HepG2 (cell line): ENCODE results near the gene CACNA2D3. TPM values are rescaled to one million over a fixed set of nuclear protein-coding genes. Genes with fewer than 3 reads are reported as not detected.

Experiments
- ARID3A ChIP-seq: IDR thresholded peaks from 2 replicates; pipeline ENCODE4 v1.6.1; 2012; ENCODE audit warnings: low read depth, low read length, improper control_type of control experiment
- CEBPZ ChIP-seq: IDR thresholded peaks from 2 replicates; pipeline ENCODE4 v1.6.1; 2012; ENCODE audit warnings: low read length, improper control_type of control experiment
- MAFG ChIP-seq: sonication (generic); formaldehyde crosslinking; IDR thresholded peaks from 2 replicates; pipeline ENCODE4 v1.5.1; 2020; ENCODE audit warnings: mild to moderate bottlenecking, missing genetic modification reagents
- SAP130 ChIP-seq: IDR thresholded peaks from 2 replicates; pipeline ENCODE4 v1.6.1; 2016; ENCODE audit warnings: low read depth
- UBTF ChIP-seq: sonication (generic); formaldehyde crosslinking; IDR thresholded peaks from 2 replicates; pipeline ENCODE4 v1.4.0; 2020; ENCODE audit warnings: mild to moderate bottlenecking, missing genetic modification reagents
- XRCC5 ChIP-seq: fragments of 200-400 bp; formaldehyde crosslinking; optimal IDR thresholded peaks from 2 replicates; pipeline ENCODE3; 2017; ENCODE audit warnings: mild to moderate bottlenecking, low read length
- ZNF292 ChIP-seq: sonication (generic); formaldehyde crosslinking; IDR thresholded peaks from 2 replicates; pipeline ENCODE4 v1.8.1; 2022; ENCODE audit warnings: mild to moderate bottlenecking, low read depth, missing genetic modification reagents, borderline replicate concordance
- ZNF512B ChIP-seq: sonication (generic); formaldehyde crosslinking; IDR thresholded peaks from 2 replicates; pipeline ENCODE4 v1.5.1; 2020; ENCODE audit warnings: missing genetic modification reagents, mild to moderate bottlenecking, borderline replicate concordance
- ZNF547 ChIP-seq: sonication (generic); formaldehyde crosslinking; IDR thresholded peaks from 2 replicates; pipeline ENCODE4 v1.5.1; 2020; ENCODE audit warnings: mild to moderate bottlenecking, missing genetic modification reagents
- ZNF761 ChIP-seq: sonication (generic); formaldehyde crosslinking; conservative IDR thresholded peaks from 2 replicates; pipeline ENCODE4 v1.4.0; 2020; ENCODE audit warnings: mild to moderate bottlenecking, missing genetic modification reagents
- ZNF839 ChIP-seq: sonication (generic); formaldehyde crosslinking; IDR thresholded peaks from 2 replicates; pipeline ENCODE4 v1.4.0; 2020; ENCODE audit warnings: missing genetic modification reagents, mild to moderate bottlenecking, borderline replicate concordance
- polyA plus RNA-seq, 8 experiments: library from polyadenylated mRNA; depleted of rRNA in 3 of 8; stranded (reverse) in 7 of 8; unstranded in 1 of 8; fragments of >200 nt; fragmentation: Illumina TruSeq in 4 of 8; extraction: Trizol in 4 of 8; gene quantifications; 2 replicates each; pipeline versions ENCODE4 v1.2.1 to v1.2.3, GENCODE V29; 2011 to 2016; ENCODE audit warnings: low read depth in 4 of 8, missing spikeins in 1 of 8, mixed read lengths in 1 of 8; ENCODE audit not compliant: insufficient read depth in 1 of 8
- total RNA-seq, 5 experiments: library from RNA; depleted of rRNA; stranded (reverse); fragments of >200 nt; fragmentation: Illumina TruSeq; extraction: Trizol; gene quantifications; 2 replicates each; pipeline ENCODE4 v1.2.3, GENCODE V29; 2016; ENCODE audit warnings: low read depth in 1 of 5

CACNA2D3 gene
- total and polyA plus RNA-seq, 2 of the 13 experiments (the other 11 are each of a cell fraction or from before 2014, with no cell fraction given) = not detected

- TF ChIP-seq ZNF512B (CRISPR knock-in tag) (no peak), MAFG (CRISPR knock-in tag) (no peak), XRCC5 (no peak), ZNF292 (CRISPR knock-in tag) (no peak), ZNF547 (CRISPR knock-in tag) (no peak), ZNF761 (CRISPR knock-in tag) (no peak), CEBPZ (no peak), ARID3A (no peak), UBTF (CRISPR knock-in tag) (no peak), SAP130 (CRISPR knock-in tag) (no peak), ZNF839 (CRISPR knock-in tag) (no peak)
Observed at GRCh38 chr3:54547846-54548245, 425.5 kb downstream of the CACNA2D3 start (continued).
